Mesenchymal stem cell (in vitro differentiated cells and primary cell): ENCODE results near the gene RIMKLB.
"Not testable (repeated sequence)": the region's sequence is repeated elsewhere in the genome, so short reads cannot be mapped to it uniquely, and the experiment has no call there.

ENCODE experiments used
- DNase-seq: peaks from one replicate; pipeline ENCODE4 v3.0.0-alpha.2; 2013
- H2AFZ ChIP-seq: one replicate; pipeline ENCODE4 v1.6.1; 2013; ENCODE audit warnings: low read depth, mild to moderate bottlenecking, control low read depth, inconsistent platforms, low read length, moderate library complexity
- H2AK5ac ChIP-seq: 2 replicates; pipeline ENCODE4 v1.6.1; 2013; ENCODE audit warnings: low read length, moderate library complexity, mild to moderate bottlenecking, inconsistent platforms; ENCODE audit not compliant: severe bottlenecking
- H2BK120ac ChIP-seq: one replicate; pipeline ENCODE4 v1.6.1; 2013; ENCODE audit warnings: low read depth, mild to moderate bottlenecking, inconsistent platforms, low read length, moderate library complexity
- H2BK12ac ChIP-seq, 2 experiments: one replicate each; pipeline ENCODE4 v1.6.1; 2013; ENCODE audit warnings: inconsistent platforms in 2 of 2, low read length in 2 of 2, mild to moderate bottlenecking in 2 of 2, moderate library complexity in 2 of 2, control low read depth in 1 of 2
- H2BK15ac ChIP-seq: one replicate; pipeline ENCODE4 v1.6.1; 2013; ENCODE audit warnings: mild to moderate bottlenecking, low read depth, inconsistent platforms; ENCODE audit not compliant: poor library complexity, severe bottlenecking
- H2BK5ac ChIP-seq: 2 replicates; pipeline ENCODE4 v1.6.1; 2013; ENCODE audit warnings: low read depth, mild to moderate bottlenecking, low read length, control low read depth, inconsistent platforms; ENCODE audit not compliant: poor library complexity, severe bottlenecking
- H3K14ac ChIP-seq, 2 experiments: one replicate each; pipeline ENCODE4 v1.6.1; 2013; ENCODE audit warnings: inconsistent platforms in 2 of 2, low read length in 2 of 2, control low read depth in 1 of 2, mild to moderate bottlenecking in 1 of 2, moderate library complexity in 1 of 2
- H3K18ac ChIP-seq, 2 experiments: one replicate each; pipeline ENCODE4 v1.6.1; 2013; ENCODE audit warnings: inconsistent platforms in 2 of 2, low read length in 2 of 2, control low read depth in 1 of 2, low read depth in 1 of 2, mild to moderate bottlenecking in 1 of 2
- H3K23ac ChIP-seq, 2 experiments: one replicate each; pipeline ENCODE4 v1.6.1; 2013; ENCODE audit warnings: inconsistent platforms in 2 of 2, low read length in 2 of 2, mild to moderate bottlenecking in 2 of 2, moderate library complexity in 2 of 2, control low read depth in 1 of 2
- H3K27ac ChIP-seq: 2 replicates; pipeline ENCODE4 v1.5.1; 2013; ENCODE audit warnings: mild to moderate bottlenecking, moderate library complexity, low read length, control low read depth, inconsistent platforms; ENCODE audit not compliant: poor library complexity, severe bottlenecking
- H3K27me3 ChIP-seq, 2 experiments: 2 replicates each; pipeline versions ENCODE4 v1.6.1 to v1.7.0; 2013; ENCODE audit warnings: low read length in 2 of 2, mild to moderate bottlenecking in 2 of 2, moderate library complexity in 2 of 2, control low read depth in 1 of 2, inconsistent platforms in 1 of 2; ENCODE audit not compliant: control insufficient read depth in 1 of 2, insufficient read depth in 1 of 2
- H3K36me3 ChIP-seq, 2 experiments: 2 replicates each; pipeline versions ENCODE4 v1.6.1 to v1.7.0; 2013; ENCODE audit warnings: low read length in 2 of 2, control low read depth in 1 of 2, inconsistent platforms in 1 of 2, low read depth in 1 of 2, mild to moderate bottlenecking in 1 of 2; ENCODE audit not compliant: insufficient read depth in 2 of 2, control insufficient read depth in 1 of 2
- H3K4ac ChIP-seq, 2 experiments: one replicate each; pipeline ENCODE4 v1.6.1; 2013; ENCODE audit warnings: inconsistent platforms in 2 of 2, low read length in 2 of 2, mild to moderate bottlenecking in 2 of 2, moderate library complexity in 2 of 2, control low read depth in 1 of 2, low read depth in 1 of 2
- H3K4me1 ChIP-seq: 2 replicates; pipeline ENCODE4 v1.6.1; 2013; ENCODE audit warnings: low read depth, low read length, control low read depth; ENCODE audit not compliant: control insufficient read depth, insufficient read depth
- H3K4me2 ChIP-seq: 2 replicates; pipeline ENCODE4 v1.6.1; 2013; ENCODE audit warnings: low read length, mild to moderate bottlenecking, inconsistent platforms; ENCODE audit not compliant: poor library complexity, severe bottlenecking
- H3K4me3 ChIP-seq, 2 experiments: 2 replicates each; pipeline versions ENCODE4 v1.5.1 to v1.7.0; 2013; ENCODE audit warnings: low read length in 2 of 2, mild to moderate bottlenecking in 2 of 2, control low read depth in 1 of 2, low read depth in 1 of 2; ENCODE audit not compliant: insufficient read depth in 1 of 2
- H3K79me1 ChIP-seq: replicated peaks from 2 replicates; pipeline ENCODE4 v1.6.1; 2013; ENCODE audit warnings: mild to moderate bottlenecking, control low read depth, low read length, inconsistent platforms; ENCODE audit not compliant: poor library complexity, severe bottlenecking
- H3K9ac ChIP-seq: 2 replicates; pipeline ENCODE4 v1.7.0; 2013; ENCODE audit warnings: mild to moderate bottlenecking, low read length, moderate library complexity
- H3K9me3 ChIP-seq: 2 replicates; pipeline ENCODE4 v1.7.0; 2013; ENCODE audit warnings: mild to moderate bottlenecking, low read length; ENCODE audit not compliant: control insufficient read depth
- H4K8ac ChIP-seq: one replicate; pipeline ENCODE4 v1.6.1; 2013; ENCODE audit warnings: inconsistent platforms, mild to moderate bottlenecking, low read length, moderate library complexity
- H4K91ac ChIP-seq: one replicate; pipeline ENCODE4 v1.6.1; 2013; ENCODE audit warnings: mild to moderate bottlenecking, low read length, inconsistent platforms
- WGBS: methylation state at CpG from one replicate; pipeline ENCODE4 v1.1.7; 2013; ENCODE audit warnings: mixed read lengths; 5-methylcytosine and 5-hydroxymethylcytosine counted together

The RIMKLB gene

DNA sequence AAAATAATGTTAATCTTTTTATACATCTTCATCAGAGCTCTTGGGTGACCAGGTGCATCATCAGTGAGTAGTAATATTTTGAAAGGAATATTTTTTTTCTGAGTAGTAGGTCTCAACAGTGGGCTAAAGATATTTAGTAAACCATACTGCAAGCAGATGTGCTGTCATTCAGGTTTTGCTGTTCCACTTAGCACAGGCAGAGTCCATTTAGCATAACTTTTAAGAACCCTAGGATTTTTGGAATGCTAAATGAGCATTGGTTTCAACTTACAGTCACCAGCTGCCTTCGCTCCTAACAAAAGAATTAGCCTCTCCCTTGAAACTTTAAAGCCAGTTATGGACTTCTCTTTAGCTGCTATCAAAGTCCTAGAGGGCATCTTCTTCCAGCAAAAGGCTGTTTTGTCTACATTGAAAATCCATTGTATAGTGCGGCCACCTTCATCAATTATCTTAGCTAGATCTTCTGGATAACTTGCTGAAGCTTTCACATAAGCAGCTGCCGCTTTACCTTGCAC, 24.6 kb downstream of the RIMKLB start:
- Histone ChIP-seq H4K91ac (no peak overlapping the region), H2AFZ (no peak overlapping the region), H3K9ac (no peak overlapping the region), H3K27ac (no peak overlapping the region), H2BK5ac (no peak overlapping the region), H3K4me1 (no peaks in the 10 kb centered on the region), H2AK5ac (no peak overlapping the region), H3K18ac (no peak overlapping the region), H3K23ac (no peak overlapping the region), H3K79me1 (peaks cover 17% of the 10 kb centered on the region), H2BK15ac (no peak overlapping the region), H3K4me2 (no peak overlapping the region), H3K4ac (no peak overlapping the region), H2BK12ac (no peak overlapping the region), H3K14ac (no peak overlapping the region), H3K36me3 (peaks cover 13 to 34% of the 10 kb centered on the region in 2 experiments), H2BK120ac (no peak overlapping the region), H4K8ac (no peak overlapping the region), H3K9me3 (no peaks in the 10 kb centered on the region), H3K27me3 (no peaks in the 10 kb centered on the region), H3K4me3 (no peak overlapping the region)
- DNase-seq = no peak
- 97% methylated on average over 3 of the region's 3 CpGs for WGBS

DNA sequence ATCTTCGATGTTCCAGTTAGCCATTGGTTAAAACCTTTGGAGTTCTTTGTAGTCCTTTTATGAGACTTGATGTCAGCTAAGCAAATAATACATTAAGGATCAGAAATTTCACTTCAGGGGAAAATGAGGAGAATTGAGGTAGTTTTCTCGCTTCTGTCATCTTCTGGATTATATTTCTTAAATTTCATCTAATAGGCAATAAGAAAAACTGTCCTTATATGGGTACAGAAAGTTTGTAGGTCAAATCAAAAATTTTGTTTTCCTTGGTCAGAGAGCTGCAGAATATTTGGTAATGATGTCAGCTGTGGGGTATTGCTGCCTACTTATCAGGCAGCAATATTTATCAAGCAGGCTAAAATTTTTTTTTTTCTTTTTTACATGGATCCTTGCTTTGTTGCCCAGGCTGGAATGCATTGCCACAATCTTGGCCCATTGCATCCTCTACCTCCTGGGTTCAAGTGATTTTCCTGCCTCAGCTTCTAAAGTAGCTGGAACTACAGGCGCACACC, 37.1 kb downstream of the RIMKLB start:
- H3K4ac ChIP-seq = no peak overlapping the region
- H3K4me2 ChIP-seq = no peak overlapping the region
- H2AFZ ChIP-seq = no peak overlapping the region
- peak overlapping the region in 1 of 2 experiments; percentile 12 for H3K18ac ChIP-seq
- DNase-seq = no peak
- H3K36me3 ChIP-seq = peaks cover 4 to 9% of the 10 kb centered on the region in 2 experiments
- no peak overlapping the region for H3K27ac ChIP-seq
- no peaks in the 10 kb centered on the region for H3K9me3 ChIP-seq
- H3K9ac ChIP-seq = no peak overlapping the region
- no peak overlapping the region for H3K14ac ChIP-seq
- H4K8ac ChIP-seq = no peak overlapping the region
- H2AK5ac ChIP-seq = no peak overlapping the region
- no peak overlapping the region for H3K23ac ChIP-seq
- H2BK15ac ChIP-seq = no peak overlapping the region
- no peak overlapping the region for H2BK5ac ChIP-seq
- H2BK12ac ChIP-seq = no peak overlapping the region
- no peaks in the 10 kb centered on the region for H3K27me3 ChIP-seq
- no peak overlapping the region for H4K91ac ChIP-seq
- no peak overlapping the region for H2BK120ac ChIP-seq
- peaks cover 24% of the 10 kb centered on the region for H3K79me1 ChIP-seq
- H3K4me3 ChIP-seq = no peak overlapping the region
- WGBS = 95% methylated on average over 2 of the region's 3 CpGs
- no peaks in the 10 kb centered on the region for H3K4me1 ChIP-seq

DNA sequence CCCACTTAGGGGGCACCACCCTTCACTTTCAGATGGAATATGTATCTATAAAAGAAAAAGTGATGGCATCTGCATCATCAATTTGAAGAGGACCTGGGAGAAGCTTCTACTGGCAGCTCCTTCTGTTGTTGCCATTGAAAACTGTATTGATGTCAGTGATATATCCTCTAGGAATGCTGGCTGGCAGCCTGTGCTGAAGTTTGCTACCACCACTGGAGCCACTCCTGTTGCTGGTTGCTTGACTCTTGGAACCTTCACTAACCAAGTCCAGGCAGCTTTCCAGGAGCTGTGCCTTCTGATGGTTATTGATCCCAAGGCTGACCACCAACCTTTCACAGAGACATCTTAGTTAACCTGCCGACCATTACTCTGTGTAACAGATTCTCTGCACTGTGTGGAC, 44.7 kb downstream of the RIMKLB start:
- Histone ChIP-seq H3K4me1 (peaks cover 5% of the 10 kb centered on the region), H3K79me1 (peaks cover 37% of the 10 kb centered on the region), H3K4me3 (no peak overlapping the region), H3K23ac (no peak overlapping the region), H2AFZ (no peak overlapping the region), H3K9me3 (no peaks in the 10 kb centered on the region), H2AK5ac (no peak overlapping the region), H2BK5ac (no peak overlapping the region), H2BK120ac (no peak overlapping the region), H2BK15ac (no peak overlapping the region), H3K9ac (no peak overlapping the region), H4K91ac (no peak overlapping the region), H3K27ac (no peak overlapping the region), H3K4me2 (peak overlapping the region; percentile 26), H3K4ac (no peak overlapping the region), H4K8ac (no peak overlapping the region), H3K14ac (no peak overlapping the region), H3K18ac (no peak overlapping the region), H2BK12ac (no peak overlapping the region), H3K36me3 (peaks cover 7 to 15% of the 10 kb centered on the region in 2 experiments), H3K27me3 (no peaks in the 10 kb centered on the region)
- WGBS = 100% methylated on average over 1 of the region's 1 CpG
- DNase-seq = peak; percentile 9

DNA sequence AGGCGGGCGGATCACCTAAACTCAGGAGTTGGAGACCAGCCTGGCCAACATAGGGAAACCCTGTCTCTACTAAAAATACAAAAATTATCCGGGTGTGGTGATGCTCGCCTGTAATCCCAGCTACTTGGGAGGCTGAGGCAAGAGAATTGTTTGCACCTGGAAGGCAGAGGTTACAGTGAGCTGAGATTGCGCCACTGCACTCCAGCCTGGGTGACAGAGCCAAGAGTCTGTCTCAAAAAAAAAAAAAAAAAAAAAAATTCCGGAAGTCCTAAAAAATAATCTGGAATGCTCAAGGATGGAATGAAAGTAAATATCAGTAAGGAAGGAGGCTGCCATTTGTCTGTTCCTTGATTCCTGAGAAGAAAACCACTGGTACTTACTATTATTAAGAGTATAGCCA, 45.3 kb downstream of the RIMKLB start:
- not testable (repeated sequence) for DNase-seq, H2BK120ac ChIP-seq, H3K4ac ChIP-seq, H2BK15ac ChIP-seq, H2BK5ac ChIP-seq, H3K4me1 ChIP-seq, H3K18ac ChIP-seq, H3K23ac ChIP-seq, H3K4me3 ChIP-seq, H2AFZ ChIP-seq, H3K27me3 ChIP-seq, H4K91ac ChIP-seq, H4K8ac ChIP-seq, H3K9ac ChIP-seq, H3K9me3 ChIP-seq, H2BK12ac ChIP-seq, H3K27ac ChIP-seq, H3K14ac ChIP-seq, H3K4me2 ChIP-seq, H2AK5ac ChIP-seq
- peaks cover 7 to 15% of the 10 kb centered on the region in 2 experiments for H3K36me3 ChIP-seq
- peaks cover 34% of the 10 kb centered on the region for H3K79me1 ChIP-seq
- WGBS = 100% methylated on average over 5 of the region's 6 CpGs
